DLD1 (cell line): ENCODE results near the gene GLT6D1.

Experiments
- in situ Hi-C: cut with HindIII; loops from 2 replicates; pipeline ENCODE4 v1.10.0; 2017; ENCODE audit warnings: low sequenced_read_pairs

GLT6D1 gene

GRCh38 chr9:135587658-135588057 lies 51.7 kb downstream of the GLT6D1 start:
- in situ Hi-C loops = no loop called here

- in situ Hi-C loops = no loop called here
Observed at GRCh38 chr9:135586601-135587109, 52.7 kb downstream of the GLT6D1 start.

- in situ Hi-C loops = no loop called here
Observed at GRCh38 chr9:135584934-135585333, 54.4 kb downstream of the GLT6D1 start.

- in situ Hi-C loops = no loop called here
Observed at GRCh38 chr9:135584371-135584770, 55.0 kb downstream of the GLT6D1 start.

- in situ Hi-C loops = no loop called here
Observed at GRCh38 chr9:135583688-135584011, 55.7 kb downstream of the GLT6D1 start.

- in situ Hi-C loops = no loop called here
Observed at GRCh38 chr9:135582966-135583687, 56.2 kb downstream of the GLT6D1 start.

GRCh38 chr9:135582541-135582940 lies 56.8 kb downstream of the GLT6D1 start:
- in situ Hi-C loops = no loop called here

- in situ Hi-C loops = no loop called here
Observed at GRCh38 chr9:135581636-135582426, 57.5 kb downstream of the GLT6D1 start.

GRCh38 chr9:135580664-135581380 lies 58.5 kb downstream of the GLT6D1 start:
- in situ Hi-C loops = no loop called here

- in situ Hi-C loops = no loop called here
Observed at GRCh38 chr9:135579889-135580660, 59.3 kb downstream of the GLT6D1 start.

GRCh38 chr9:135579356-135579755 lies 60.0 kb downstream of the GLT6D1 start:
- in situ Hi-C loops = no loop called here

- in situ Hi-C loops = no loop called here
Observed at GRCh38 chr9:135577256-135577655, 62.1 kb downstream of the GLT6D1 start.

GRCh38 chr9:135575995-135576631 lies 63.2 kb downstream of the GLT6D1 start:
- in situ Hi-C loops = no loop called here

GRCh38 chr9:135574943-135575342 lies 64.4 kb downstream of the GLT6D1 start:
- in situ Hi-C loops = no loop called here

GRCh38 chr9:135574331-135574730 lies 65.0 kb downstream of the GLT6D1 start:
- in situ Hi-C loops = no loop called here
